Measurements from ENCODE around the gene NGDN. TPM values are rescaled to one million over a fixed set of nuclear protein-coding genes. Genes with fewer than 3 reads are reported as not detected.

NGDN gene
- total and polyA plus RNA-seq, 2 donors (not counting 3 experiments of a cell fraction or from before 2014, with no cell fraction given) = 25.6 to 36.5 TPM

GRCh38 chr14:23421594-23421993 lies 47.9 kb upstream of the NGDN start:
- CTCF ChIA-PET = no interaction called here
- BruUV-seq (replicated peaks) = no TSS peak

More at GRCh38 chr14:23421594-23421993, 47.9 kb upstream of the NGDN start:
- no peak overlapping the region for H3K4me3 ChIP-seq (replicated peaks in 1 of 3; ENCODE audit: insufficient read depth in 1 of 3, low read depth in 1 of 3, low read length in 3 of 3)
- H3K9me3 ChIP-seq (replicated peaks; ENCODE audit: control insufficient read depth, insufficient read depth, low read length) = no peaks in the 10 kb centered on the region
- H3K4me2 ChIP-seq (ENCODE audit: insufficient read depth, low read length) = no peak overlapping the region
- H3K9me1 ChIP-seq (replicated peaks; ENCODE audit: control insufficient read depth, extremely low read depth, insufficient read depth, low read length) = no peaks in the 10 kb centered on the region
- FAIRE-seq = no peak
- no peaks in the 10 kb centered on the region for H3K79me2 ChIP-seq (ENCODE audit: control insufficient read depth, insufficient read depth, low read length)
- no peak overlapping the region for H3K27ac ChIP-seq (ENCODE audit: insufficient read depth, low read depth, low read length)
- no peaks in the 10 kb centered on the region for H4K20me1 ChIP-seq (replicated peaks; ENCODE audit: control insufficient read depth, extremely low read depth, insufficient read depth, low read length)
- H3K27me3 ChIP-seq (ENCODE audit: control insufficient read depth in 2 of 2, insufficient read depth in 2 of 2, low read length in 2 of 2) = no peaks in the 10 kb centered on the region
- no peaks in the 10 kb centered on the region for H3K36me3 ChIP-seq (ENCODE audit: control insufficient read depth in 2 of 2, extremely low read depth in 1 of 2, insufficient read depth in 2 of 2, low read length in 2 of 2)
- DNase-seq (ENCODE audit: low read depth, low spot score) = no peak
- POLR2A ChIA-PET = no interaction called here
- H3K9ac ChIP-seq (replicated peaks; ENCODE audit: extremely low read depth, insufficient read depth, low read length) = no peak overlapping the region
- H3K4me1 ChIP-seq (ENCODE audit: control insufficient read depth, extremely low read depth, insufficient read depth, low read length) = no peaks in the 10 kb centered on the region
- dilution Hi-C loops (cut with MboI; ENCODE audit: extremely low pct_ligation_motif_present, low sequenced_read_pairs) = no loop called here
- TF ChIP-seq FOS (IDR thresholded peaks at IDR 0.05; ENCODE audit: borderline replicate concordance, insufficient read depth, low read length) (no peak), GATA2 (IDR thresholded peaks at IDR 0.05; ENCODE audit: insufficient read depth, insufficient read length, low read depth, low read length) (no peak), POLR2AphosphoS5 (IDR thresholded peaks at IDR 0.05; ENCODE audit: insufficient read depth, low read depth, low read length) (no peak), EZH2 (IDR thresholded peaks at IDR 0.05; ENCODE audit: borderline replicate concordance, low read depth, low read length, severe bottlenecking) (no peak), POLR2A (IDR thresholded peaks at IDR 0.05; ENCODE audit: low read depth, low read length) (no peak), JUN (IDR thresholded peaks at IDR 0.05; ENCODE audit: borderline replicate concordance, insufficient read depth, insufficient read length, low read depth) (no peak), MYC (IDR thresholded peaks at IDR 0.05; ENCODE audit: low read depth, low read length) (no peak)
- TF ChIP-seq, protein P1, sequence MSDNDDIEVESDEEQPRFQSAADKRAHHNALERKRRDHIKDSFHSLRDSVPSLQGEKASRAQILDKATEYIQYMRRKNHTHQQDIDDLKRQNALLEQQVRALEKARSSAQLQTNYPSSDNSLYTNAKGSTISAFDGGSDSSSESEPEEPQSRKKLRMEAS (IDR thresholded peaks at IDR 0.05; ENCODE audit: insufficient read depth, insufficient read length) = no peak
- TF ChIP-seq, protein P2, sequence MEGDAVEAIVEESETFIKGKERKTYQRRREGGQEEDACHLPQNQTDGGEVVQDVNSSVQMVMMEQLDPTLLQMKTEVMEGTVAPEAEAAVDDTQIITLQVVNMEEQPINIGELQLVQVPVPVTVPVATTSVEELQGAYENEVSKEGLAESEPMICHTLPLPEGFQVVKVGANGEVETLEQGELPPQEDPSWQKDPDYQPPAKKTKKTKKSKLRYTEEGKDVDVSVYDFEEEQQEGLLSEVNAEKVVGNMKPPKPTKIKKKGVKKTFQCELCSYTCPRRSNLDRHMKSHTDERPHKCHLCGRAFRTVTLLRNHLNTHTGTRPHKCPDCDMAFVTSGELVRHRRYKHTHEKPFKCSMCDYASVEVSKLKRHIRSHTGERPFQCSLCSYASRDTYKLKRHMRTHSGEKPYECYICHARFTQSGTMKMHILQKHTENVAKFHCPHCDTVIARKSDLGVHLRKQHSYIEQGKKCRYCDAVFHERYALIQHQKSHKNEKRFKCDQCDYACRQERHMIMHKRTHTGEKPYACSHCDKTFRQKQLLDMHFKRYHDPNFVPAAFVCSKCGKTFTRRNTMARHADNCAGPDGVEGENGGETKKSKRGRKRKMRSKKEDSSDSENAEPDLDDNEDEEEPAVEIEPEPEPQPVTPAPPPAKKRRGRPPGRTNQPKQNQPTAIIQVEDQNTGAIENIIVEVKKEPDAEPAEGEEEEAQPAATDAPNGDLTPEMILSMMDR (IDR thresholded peaks at IDR 0.05; ENCODE audit: extremely low read depth in 1 of 2, insufficient read depth in 1 of 2, low read depth in 1 of 2, low read length in 2 of 2) = no peak
- H2AFZ ChIP-seq (ENCODE audit: low read depth, low read length) = no peak overlapping the region
- intact Hi-C loops (cut with micrococcal nuclease) = no loop called here
